IPS-18a (cell line): ENCODE data around the gene IL25.

ENCODE experiments used
- H3K27ac ChIP-seq: one replicate; pipeline ENCODE4 v1.5.1; 2013; ENCODE audit warnings: low read length
- H3K27me3 ChIP-seq: one replicate; pipeline ENCODE4 v1.6.1; 2013; ENCODE audit warnings: mild to moderate bottlenecking, low read length; ENCODE audit not compliant: control insufficient read depth, insufficient read depth
- H3K36me3 ChIP-seq: one replicate; pipeline ENCODE4 v1.6.1; 2013; ENCODE audit warnings: low read depth, low read length; ENCODE audit not compliant: control insufficient read depth
- H3K4me1 ChIP-seq: one replicate; pipeline ENCODE4 v1.6.1; 2013; ENCODE audit warnings: low read depth, low read length; ENCODE audit not compliant: control insufficient read depth
- H3K4me3 ChIP-seq: one replicate; pipeline ENCODE4 v1.5.1; 2013; ENCODE audit warnings: low read length
- H3K9ac ChIP-seq: one replicate; pipeline ENCODE4 v1.6.1; 2013; ENCODE audit warnings: mild to moderate bottlenecking, low read length, moderate library complexity
- H3K9me3 ChIP-seq: one replicate; pipeline ENCODE4 v1.6.1; 2013; ENCODE audit warnings: low read depth, low read length; ENCODE audit not compliant: control insufficient read depth

Gene IL25

GRCh38 chr14:23406725-23407355 is 34.2 kb downstream of the IL25 start:
- Histone ChIP-seq H3K4me3 (no peak overlapping the region), H3K4me1 (no peaks in the 10 kb centered on the region), H3K9ac (no peak overlapping the region), H3K9me3 (no peaks in the 10 kb centered on the region), H3K27me3 (no peaks in the 10 kb centered on the region), H3K27ac (no peak overlapping the region), H3K36me3 (no peaks in the 10 kb centered on the region)

DNA sequence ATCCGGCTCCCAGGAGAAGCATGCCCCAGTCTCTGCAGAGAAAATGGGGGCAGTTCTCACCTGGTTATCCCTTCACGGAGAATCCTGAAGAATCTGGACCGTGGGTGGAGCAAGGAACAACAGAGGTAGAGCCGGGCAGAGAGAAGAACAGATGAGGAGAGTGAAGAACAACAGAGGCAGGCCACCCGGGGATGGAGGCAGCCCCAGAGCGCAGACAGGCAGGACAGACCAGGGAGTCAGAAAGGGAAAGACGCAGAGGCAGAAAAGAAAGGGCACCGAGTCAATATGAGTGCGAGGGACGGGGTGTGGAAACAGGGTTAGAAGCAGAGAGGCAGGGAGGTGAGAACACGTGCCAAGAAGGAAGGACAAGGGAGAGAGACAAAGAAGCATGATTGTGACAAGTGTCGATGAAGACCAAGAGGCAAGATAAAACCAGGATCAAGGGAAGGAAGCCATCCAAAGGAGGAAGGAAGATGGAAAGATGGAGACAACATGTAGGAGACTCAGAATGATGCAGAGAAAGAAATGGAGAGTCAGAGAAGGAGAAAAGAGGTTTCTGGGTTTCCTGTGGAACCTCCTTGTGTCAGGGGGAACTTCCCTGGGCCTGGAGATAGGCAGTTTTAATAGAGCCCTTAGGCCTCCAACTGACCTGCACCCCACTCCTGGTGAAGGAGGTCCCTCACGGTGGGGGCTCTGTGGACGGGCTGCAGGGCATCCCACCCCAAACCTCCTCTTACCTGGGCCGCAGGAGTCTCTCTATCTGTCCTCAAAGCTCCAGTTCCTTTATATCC is 35.1 kb downstream of the IL25 start, which contains the start of gene MYH6:
MYH6 (minus strand) TSS at position 758 of the 791 bp plus-strand sequence. CDS start 1,050 bp downstream, outside the sequence.
- Histone ChIP-seq H3K4me3 (no peak within 1 kb of the TSS), H3K27me3 (no peaks in the 10 kb centered on the region), H3K4me1 (no peaks in the 10 kb centered on the region)

GRCh38 chr14:23408307-23408630 is 35.7 kb downstream of the IL25 start:
- Histone ChIP-seq H3K4me3 (no peak overlapping the region), H3K36me3 (no peaks in the 10 kb centered on the region), H3K9ac (no peak overlapping the region), H3K27me3 (no peaks in the 10 kb centered on the region), H3K9me3 (no peaks in the 10 kb centered on the region), H3K4me1 (no peaks in the 10 kb centered on the region), H3K27ac (no peak overlapping the region)

More for the DNA sequence above, 35.1 kb downstream of the IL25 start, which contains the start of gene MYH6:
- H3K9me3 ChIP-seq, result no peaks in the 10 kb centered on the region
- H3K9ac ChIP-seq, result no peak within 1 kb of the TSS
- H3K27ac ChIP-seq, result no peak within 1 kb of the TSS
- no peaks in the 10 kb centered on the region for H3K36me3 ChIP-seq

DNA sequence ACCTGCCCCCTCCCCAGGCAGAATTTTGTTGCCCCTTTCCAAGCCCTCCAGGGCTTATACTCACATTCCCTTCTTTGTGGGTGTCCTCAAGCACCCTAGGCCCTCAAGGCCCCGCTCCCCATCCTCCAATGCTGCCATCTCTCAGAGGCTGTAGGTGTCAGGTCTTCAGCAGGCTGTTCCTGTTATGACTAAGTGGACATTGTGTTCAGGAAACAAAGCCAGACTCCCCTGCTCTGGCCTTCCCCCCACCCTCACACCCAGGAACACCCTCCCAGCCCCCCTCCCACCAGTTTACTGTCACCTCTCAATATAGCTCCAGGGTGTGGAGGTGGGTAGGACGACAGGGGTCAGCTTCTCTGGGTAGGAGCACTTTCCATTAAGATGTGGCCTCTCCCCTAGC is 36.9 kb downstream of the IL25 start:
- no peak overlapping the region for H3K27ac ChIP-seq

GRCh38 chr14:23409966-23410635 is 37.5 kb downstream of the IL25 start:
- Histone ChIP-seq H3K27ac (no peak overlapping the region), H3K27me3 (no peaks in the 10 kb centered on the region), H3K4me1 (no peaks in the 10 kb centered on the region), H3K9ac (no peak overlapping the region), H3K36me3 (no peaks in the 10 kb centered on the region), H3K4me3 (no peak overlapping the region), H3K9me3 (no peaks in the 10 kb centered on the region)

More for the DNA sequence above, 36.9 kb downstream of the IL25 start:
- H3K4me3 ChIP-seq, result no peak overlapping the region
- no peaks in the 10 kb centered on the region for H3K36me3 ChIP-seq
- H3K9me3 ChIP-seq, result no peaks in the 10 kb centered on the region
- no peaks in the 10 kb centered on the region for H3K4me1 ChIP-seq
- H3K9ac ChIP-seq, result no peak overlapping the region
- H3K27me3 ChIP-seq, result no peaks in the 10 kb centered on the region

DNA sequence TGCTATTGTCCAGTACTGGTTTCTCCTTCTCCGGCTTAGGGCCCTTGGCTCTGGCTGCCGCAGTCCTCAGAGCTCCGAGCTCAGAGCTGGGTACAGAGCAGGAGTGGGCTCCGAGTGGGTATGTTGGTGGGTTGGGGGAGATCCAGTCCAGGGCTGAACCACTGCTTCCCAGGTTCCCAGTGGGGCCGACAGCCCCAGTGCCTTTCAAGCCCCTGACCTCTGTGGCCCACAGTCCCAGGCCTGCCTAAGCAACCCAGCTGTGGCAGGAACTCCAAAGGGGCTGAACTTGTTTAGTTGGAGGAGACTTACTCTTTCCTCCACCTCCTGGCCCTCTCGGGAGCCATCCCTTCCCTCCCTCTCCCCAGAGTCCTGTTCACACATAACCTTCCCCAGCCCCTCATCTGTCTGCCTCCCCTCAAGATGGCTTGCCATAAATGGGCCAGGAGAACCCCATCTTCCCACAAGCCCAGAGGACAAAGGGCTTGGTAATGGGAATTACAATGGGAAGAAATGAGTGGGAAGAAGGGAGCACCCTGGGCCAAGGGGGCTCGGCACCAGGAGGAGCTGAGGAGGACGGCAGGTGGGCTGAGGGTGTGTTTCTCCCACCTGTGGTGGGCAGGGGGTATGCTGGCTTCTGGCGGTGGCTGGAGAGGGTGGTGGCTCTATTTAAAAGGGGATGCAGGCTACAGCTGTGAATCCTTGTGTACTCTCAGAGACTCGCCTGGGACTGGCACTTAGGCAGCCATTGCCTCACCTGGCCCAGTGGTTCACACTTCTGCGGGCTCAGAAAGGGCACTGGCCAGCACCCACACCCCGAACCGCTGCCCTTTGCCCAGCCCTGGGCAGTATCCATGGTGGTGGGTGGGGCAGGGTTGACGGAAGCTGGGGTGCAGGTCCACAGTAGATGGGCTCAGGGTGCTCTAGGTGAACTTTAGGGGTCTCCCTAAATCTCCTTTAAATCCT is 39.2 kb downstream of the IL25 start:
- Histone ChIP-seq H3K4me1 (no peaks in the 10 kb centered on the region), H3K4me3 (no peak overlapping the region), H3K36me3 (no peaks in the 10 kb centered on the region), H3K27ac (no peak overlapping the region), H3K9me3 (no peaks in the 10 kb centered on the region), H3K9ac (no peak overlapping the region), H3K27me3 (no peaks in the 10 kb centered on the region)

- no peaks in the 10 kb centered on the region for H3K4me1 ChIP-seq
- H3K27me3 ChIP-seq, result no peaks in the 10 kb centered on the region
Measured at GRCh38 chr14:23413681-23414080, 41.1 kb downstream of the IL25 start.

DNA sequence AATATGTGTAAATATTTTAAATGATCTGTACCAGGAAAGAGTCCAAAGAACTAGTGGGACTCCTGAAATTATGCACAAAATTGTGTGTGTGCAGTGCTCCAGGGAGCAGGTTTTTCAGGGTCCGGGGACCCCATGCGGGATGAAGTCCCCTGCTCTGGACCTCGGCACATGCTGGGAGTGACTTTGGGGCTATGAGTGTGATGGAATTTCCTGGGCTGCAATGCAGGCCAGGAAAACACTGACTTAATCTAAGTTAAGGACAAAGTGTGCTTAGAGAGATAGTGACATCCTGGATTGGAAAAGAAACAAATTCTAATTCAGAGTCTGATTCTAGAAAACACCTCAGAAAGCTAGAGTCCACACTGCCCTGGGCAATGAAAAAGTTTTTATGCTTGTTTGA is 41.6 kb downstream of the IL25 start:
- no peaks in the 10 kb centered on the region for H3K36me3 ChIP-seq
- H3K9me3 ChIP-seq, result no peaks in the 10 kb centered on the region
- H3K9ac ChIP-seq, result no peak overlapping the region
- no peaks in the 10 kb centered on the region for H3K27me3 ChIP-seq
- no peak overlapping the region for H3K4me3 ChIP-seq
- no peak overlapping the region for H3K27ac ChIP-seq
- no peaks in the 10 kb centered on the region for H3K4me1 ChIP-seq

More at GRCh38 chr14:23413681-23414080, 41.1 kb downstream of the IL25 start:
- H3K36me3 ChIP-seq, result no peaks in the 10 kb centered on the region
- no peak overlapping the region for H3K27ac ChIP-seq
- H3K9ac ChIP-seq, result no peak overlapping the region
- H3K9me3 ChIP-seq, result no peaks in the 10 kb centered on the region
- H3K4me3 ChIP-seq, result no peak overlapping the region

DNA sequence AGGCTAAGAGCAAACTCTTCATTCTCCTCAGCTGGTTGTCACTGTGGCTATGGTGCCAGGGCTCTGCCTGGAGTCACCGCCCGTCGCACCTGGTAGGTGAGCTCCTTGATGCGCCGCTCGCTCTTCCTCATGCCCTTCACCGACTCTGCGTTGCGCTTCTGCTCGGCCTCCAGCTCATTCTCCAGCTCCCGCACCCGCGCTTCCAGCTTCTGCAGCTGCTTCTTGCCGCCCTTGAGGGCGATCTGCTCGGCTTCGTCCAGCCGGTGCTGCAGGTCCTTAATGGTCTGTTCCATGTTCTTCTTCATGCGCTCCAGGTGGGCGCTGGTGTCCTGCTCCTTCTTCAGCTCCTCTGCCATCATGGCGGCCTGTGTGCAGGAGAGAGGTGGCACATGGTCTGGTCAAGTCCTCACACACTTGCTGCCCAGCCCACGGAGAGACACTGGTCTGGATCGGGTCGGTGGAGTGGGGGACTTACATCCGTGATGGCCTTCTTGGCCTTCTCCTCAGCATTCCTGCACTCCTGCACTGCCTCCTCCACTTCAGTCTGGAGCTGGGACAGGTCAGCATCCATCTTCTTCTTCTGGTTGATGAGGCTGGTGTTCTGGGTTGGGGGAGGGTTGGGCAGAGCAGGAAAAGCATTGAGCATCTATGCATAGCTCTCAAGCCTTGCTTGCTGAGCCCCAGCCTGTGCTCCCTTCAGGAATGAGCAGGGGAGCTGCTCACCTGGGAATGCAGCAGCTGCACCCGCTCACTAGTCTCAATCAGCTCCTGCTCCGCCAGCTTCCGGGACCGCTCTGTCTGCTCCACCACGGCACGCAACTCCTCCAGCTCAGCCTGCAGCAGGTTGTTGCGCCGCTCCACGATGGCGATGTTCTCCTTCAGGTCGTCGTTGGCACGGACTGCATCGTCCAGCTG is 42.6 kb downstream of the IL25 start:
- H3K9ac ChIP-seq, result no peak overlapping the region
- H3K4me3 ChIP-seq, result no peak overlapping the region
- no peaks in the 10 kb centered on the region for H3K36me3 ChIP-seq
- no peak overlapping the region for H3K27ac ChIP-seq
- no peaks in the 10 kb centered on the region for H3K4me1 ChIP-seq
- no peaks in the 10 kb centered on the region for H3K27me3 ChIP-seq
- H3K9me3 ChIP-seq, result no peaks in the 10 kb centered on the region
